Measurements from ENCODE around the gene GNB1L.

Gene GNB1L

DNA sequence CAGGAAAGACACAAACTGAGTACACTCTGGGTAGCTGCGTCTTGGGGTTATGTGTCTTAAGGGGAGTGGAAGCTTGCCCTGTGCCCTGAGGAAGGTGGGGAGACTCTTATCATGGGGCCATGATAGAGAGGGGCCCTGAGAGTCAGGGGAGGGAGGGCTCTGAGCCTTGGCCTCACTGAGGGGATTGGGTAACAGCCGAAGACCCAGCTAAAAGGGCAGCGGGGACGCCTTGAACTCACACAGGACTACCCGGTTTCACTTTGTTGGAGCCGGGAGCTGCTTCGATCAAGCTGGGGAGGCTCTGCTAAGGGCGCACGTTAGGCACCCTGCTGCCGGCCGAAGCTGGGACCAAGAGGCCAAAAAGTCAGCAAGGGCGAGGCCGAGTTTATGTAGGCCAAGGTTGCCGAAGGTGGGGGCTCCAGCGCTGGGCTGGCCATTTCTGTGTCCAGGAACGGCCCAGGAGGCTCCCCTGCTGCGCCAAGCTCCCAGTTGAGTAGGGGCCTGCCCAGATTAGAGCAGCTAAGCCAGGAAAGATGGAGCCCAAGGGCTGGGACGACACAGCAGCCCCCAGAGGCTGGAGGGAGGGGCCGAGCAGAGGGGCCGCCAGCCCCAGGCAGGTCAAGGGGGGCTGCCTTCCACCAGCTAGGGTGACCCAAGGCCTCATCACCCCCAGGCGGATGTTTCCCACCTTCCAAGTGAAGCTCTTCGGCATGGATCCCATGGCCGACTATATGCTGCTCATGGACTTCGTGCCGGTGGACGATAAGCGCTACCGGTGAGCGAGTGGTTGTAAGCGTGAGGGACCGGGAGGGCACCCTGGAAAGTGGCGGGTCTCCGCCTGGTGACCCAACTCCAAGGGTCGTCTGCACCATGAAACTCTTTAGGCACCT is 91.9 kb downstream of the GNB1L start:
- DNase-seq, result no peak
- in situ Hi-C loops (cut with MboI; ENCODE audit: low pct_unique_long_range_greater_than_20kb, low sequenced_read_pairs), result no loop called here

DNA sequence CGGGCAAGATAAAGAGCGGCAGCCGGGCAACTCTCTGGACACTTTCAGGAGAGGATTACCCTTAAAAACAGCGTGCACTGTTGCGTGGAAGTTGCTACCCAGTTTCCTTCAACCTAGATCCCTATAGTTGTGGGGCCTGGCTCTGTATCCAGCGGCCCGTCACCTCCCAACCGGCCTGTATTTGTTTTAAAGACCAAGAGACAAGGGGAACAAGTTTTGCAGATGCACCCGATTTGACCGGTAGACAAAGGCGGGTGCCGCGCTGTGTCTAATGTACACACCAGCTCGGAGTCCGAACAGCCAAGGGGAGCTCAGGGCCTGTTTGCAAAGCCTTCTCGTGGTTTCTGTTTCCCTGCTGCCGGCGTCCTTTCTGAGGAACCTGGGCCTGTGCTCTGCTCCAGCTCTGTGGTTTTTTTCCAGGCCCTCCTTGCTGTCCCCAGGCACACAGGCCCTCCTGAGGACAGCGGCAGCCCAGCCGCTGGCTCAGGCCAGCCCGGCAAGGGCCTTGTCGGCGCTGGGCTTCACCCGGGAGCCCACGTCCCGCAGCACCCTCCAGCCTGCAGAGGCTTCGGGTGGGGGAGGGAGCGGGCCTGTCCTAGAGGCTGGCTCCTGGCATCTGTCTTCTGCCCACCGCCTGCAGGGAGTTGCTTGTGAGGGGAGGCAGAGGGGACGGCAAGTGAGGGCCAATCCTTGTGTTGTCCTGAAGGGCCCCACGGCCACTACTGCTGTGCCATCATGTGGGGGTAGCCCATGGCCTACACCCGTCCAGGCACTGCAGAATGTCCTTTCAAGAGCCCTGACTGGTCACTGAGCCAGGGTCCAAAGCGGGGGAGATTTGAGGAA is 92.7 kb downstream of the GNB1L start:
- DNase-seq, result peak; percentile 52
- in situ Hi-C loops (cut with MboI; ENCODE audit: low pct_unique_long_range_greater_than_20kb, low sequenced_read_pairs), result no loop called here

DNA sequence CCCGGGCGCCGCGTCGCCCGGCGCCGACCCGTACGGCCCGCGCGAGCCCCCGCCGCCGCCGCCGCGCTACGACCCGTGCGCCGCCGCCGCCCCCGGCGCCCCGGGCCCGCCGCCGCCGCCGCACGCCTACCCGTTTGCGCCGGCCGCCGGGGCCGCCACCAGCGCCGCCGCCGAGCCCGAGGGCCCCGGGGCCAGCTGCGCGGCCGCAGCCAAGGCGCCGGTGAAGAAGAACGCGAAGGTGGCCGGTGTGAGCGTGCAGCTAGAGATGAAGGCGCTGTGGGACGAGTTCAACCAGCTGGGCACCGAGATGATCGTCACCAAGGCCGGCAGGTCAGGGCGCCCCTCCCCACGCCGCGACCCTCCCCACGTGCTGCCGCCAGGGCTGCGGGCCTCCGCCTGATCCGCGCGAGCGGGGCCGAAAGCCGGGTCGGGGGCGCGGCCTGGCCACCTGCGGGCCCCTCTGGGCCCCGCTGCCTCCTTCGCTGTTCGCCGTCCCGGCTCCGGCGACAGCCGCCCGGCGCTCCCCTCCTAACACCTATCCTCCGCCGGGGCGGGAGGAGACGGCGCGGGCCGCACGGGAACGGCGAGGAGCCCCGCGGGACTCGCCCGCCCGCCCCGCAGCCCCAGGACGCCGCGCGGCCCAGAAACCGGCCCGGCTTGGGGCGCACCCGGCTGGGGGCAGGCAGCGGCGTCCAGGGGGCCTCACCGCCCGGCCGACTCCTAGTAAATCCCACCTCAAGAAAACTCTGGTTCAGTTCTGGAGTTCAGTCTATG is 93.5 kb downstream of the GNB1L start:
- in situ Hi-C loops (cut with MboI; ENCODE audit: low pct_unique_long_range_greater_than_20kb, low sequenced_read_pairs), result no loop called here
- no peak for DNase-seq

DNA sequence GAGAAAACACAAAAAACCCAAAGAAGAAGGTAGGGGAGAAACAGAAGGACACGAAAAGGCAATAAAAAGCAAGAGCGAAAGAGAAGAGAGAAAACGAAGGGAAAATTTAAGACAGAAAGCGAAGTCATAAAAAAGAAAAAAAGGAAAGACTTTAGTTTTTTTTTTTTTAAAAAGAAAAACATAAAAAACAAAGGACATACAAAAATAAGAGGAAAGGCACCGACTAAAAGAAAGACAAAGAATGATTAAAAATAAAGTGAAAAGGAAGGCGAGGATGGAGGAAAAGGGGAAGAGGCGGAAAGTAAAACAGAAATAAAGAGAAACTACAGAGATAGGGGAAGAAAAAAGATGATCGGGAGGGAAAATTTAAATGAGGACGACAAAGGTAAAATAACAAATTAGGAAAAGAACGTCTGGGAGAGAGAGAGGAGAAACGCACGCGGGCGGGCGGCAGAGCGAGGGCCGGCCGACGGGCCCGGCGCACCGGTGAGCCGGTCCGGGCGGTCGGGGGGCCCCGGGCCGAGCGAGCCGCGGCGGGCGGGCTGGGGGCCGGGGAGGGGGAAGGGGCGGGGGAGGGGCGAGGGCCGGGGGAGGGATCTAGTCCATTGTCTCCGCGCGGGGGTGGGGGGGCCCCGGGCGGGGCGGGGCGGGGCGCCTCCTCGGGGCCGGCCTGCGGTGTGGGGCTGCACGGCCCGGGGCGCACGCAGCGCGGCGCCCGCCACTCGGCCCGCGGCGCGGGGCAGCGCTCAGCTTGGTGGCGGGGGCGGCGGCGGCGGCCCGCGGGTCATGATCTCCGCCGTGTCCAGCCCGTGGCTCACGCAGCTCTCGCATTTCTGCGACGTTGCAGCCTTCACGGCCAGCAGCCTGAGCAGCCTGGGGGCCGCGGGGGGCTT is 94.4 kb downstream of the GNB1L start, which contains the start of gene TBX1:
Gene TBX1 (plus strand): TSS at position 721 of the 893 bp plus-strand sequence. CDS start 66 bp downstream, at position 787.
- DNase-seq, result peak; percentile 34
- in situ Hi-C loops (cut with MboI; ENCODE audit: low pct_unique_long_range_greater_than_20kb, low sequenced_read_pairs), result no loop called here

DNA sequence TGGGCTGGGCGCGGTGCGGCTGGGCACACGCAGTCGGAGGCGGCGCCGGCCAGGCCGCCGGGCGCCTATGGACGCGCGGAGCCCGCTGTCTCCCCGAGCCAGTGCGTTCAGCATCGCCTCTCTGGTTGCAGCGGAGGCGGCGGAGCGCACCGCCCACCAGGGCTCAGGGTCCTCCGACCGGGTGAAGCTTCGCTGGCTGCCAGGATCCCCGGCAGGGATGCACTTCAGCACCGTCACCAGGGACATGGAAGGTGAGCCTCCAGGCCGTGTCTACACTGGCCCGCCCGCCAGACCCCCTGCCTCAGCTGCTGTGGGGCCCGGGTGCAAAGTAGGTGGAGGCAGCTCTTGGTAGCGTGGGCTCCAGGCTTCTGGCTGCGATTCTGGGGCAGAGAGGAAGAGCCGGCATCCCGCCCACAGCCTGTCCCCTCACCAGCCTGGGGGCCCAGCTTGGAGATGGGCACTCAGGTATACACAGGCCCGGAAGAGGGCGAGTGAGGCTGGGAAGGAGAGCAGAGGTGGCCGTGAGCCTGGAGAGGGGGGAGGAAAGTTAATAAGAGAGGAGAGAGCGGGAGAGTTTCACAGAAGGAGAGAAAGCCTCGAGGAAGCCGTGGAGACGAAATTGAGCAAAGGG is 95.1 kb downstream of the GNB1L start:
- in situ Hi-C loops (cut with MboI; ENCODE audit: low pct_unique_long_range_greater_than_20kb, low sequenced_read_pairs), result loop anchor here (10.0 kb wide), 1 partner anchor 155 kb away; no protein-coding TSS in a partner anchor

DNA sequence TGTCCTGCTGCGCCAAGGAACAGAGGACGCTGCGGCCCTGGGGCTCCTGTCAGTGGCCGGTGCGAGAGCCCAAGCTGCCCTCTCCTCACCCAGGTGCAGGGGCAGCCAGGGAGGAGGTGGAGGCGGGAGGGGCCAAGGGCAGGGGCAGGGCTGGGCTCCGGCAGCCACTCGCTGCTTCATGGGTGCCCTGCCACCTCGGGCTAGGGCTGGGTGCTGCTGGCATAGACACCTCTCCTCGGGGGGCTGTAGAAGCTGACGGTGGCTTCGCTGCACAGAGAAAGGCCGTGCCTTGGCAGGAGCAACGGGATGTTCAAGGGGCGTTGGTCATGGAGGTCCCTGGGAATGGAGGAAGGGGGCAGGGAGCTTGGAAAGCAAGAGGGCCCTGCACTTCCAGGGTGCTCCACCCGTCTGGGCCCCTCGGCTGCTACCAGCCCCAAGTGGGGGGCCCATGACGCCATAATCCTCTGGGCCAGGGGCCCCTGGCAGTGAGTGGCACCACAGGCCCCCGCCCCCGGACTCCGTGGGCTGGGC is 95.7 kb downstream of the GNB1L start:
- in situ Hi-C loops (cut with MboI; ENCODE audit: low pct_unique_long_range_greater_than_20kb, low sequenced_read_pairs), result loop anchor here (10.0 kb wide), 1 partner anchor 156 kb away; no protein-coding TSS in a partner anchor
- no peak for DNase-seq

More for the DNA sequence above, 95.1 kb downstream of the GNB1L start:
- no peak for DNase-seq

DNA sequence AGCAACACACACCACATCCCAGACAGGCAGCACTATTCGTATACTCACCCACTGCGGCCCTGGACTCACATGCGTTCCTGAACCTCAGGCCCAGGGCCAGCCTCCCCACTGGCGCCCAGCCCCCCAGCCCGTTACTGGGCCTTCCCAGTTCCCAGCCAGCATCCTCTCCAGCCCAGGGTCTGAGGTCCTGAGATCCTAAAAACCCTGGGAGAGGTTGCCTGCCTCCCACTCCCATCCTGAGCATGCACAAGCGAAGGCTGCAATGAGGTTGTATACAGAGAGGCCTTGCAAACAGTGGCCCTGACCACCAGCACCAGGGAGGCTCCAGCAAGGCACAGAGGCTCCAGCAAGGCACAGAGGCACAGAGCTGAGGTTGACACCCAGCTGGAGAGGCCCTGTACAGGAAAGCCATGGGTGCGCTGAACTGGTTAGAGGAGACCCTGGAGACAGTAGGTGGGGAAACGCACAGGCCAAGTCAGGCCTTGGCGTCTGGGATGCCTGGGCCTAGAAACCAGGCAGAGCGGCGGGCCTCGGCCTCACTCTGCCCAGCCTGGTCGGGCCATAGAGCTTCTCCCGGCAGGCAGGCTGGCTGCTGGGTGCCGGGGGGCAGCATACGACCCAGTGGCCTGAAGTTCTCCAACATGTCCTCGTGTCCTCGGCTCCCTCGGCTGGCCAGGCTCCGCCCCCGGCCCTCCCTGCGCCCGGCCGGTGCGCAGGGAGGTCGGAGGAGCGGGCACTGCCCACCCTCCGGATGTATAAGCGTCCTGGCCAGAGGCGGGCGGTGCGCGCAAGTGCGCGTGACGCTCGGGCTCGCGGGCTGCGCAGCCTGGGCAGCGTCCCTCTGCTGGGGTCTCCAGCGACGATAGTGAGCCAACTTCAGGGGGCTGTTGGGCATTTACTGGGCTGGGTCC is 96.4 kb downstream of the GNB1L start:
- in situ Hi-C loops (cut with MboI; ENCODE audit: low pct_unique_long_range_greater_than_20kb, low sequenced_read_pairs), result loop anchor here (10.0 kb wide), 1 partner anchor 157 kb away; no protein-coding TSS in a partner anchor
- no peak for DNase-seq

DNA sequence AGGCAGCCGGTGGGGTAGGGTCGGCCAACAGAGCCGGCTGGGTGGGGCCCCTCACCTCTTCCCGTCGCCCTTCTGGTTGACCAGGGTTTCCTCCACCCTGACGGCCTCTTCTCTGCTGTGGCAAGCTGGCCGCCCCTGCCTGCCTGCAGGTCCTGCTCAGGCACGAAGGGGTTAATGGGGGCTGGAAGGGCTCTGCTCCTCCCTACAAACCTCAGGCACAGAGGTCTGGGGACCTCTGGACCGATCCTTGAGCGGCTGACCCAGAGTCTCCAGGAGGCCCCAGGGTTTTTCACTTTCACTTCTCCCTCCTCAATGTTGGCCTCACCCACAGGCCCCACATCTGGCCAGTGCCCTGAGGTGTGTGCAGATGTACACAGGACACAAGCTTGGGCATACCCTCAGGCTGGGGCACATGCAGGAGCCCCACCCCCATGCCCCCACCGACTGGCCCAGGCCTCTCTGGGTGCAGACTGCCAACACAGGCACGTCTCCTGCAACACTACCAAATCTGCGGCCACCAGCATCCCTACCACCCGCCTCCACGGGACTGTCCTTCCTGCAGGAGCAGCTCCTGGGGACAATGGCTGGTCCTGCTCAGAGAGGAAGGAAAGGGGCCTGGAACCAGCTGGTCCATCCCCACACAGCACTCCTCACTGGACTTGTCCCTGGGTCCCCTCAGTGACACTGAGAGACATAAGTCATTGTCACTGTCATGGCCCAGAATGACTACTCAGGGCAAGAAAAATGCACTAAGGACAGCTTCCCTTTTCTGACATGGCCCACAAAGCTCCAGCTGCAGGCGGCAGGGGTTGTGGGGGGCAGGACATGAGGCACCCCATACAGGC is 97.3 kb downstream of the GNB1L start:
- in situ Hi-C loops (cut with MboI; ENCODE audit: low pct_unique_long_range_greater_than_20kb, low sequenced_read_pairs), result loop anchor here (10.0 kb wide), 1 partner anchor 157 kb away; no protein-coding TSS in a partner anchor

DNA sequence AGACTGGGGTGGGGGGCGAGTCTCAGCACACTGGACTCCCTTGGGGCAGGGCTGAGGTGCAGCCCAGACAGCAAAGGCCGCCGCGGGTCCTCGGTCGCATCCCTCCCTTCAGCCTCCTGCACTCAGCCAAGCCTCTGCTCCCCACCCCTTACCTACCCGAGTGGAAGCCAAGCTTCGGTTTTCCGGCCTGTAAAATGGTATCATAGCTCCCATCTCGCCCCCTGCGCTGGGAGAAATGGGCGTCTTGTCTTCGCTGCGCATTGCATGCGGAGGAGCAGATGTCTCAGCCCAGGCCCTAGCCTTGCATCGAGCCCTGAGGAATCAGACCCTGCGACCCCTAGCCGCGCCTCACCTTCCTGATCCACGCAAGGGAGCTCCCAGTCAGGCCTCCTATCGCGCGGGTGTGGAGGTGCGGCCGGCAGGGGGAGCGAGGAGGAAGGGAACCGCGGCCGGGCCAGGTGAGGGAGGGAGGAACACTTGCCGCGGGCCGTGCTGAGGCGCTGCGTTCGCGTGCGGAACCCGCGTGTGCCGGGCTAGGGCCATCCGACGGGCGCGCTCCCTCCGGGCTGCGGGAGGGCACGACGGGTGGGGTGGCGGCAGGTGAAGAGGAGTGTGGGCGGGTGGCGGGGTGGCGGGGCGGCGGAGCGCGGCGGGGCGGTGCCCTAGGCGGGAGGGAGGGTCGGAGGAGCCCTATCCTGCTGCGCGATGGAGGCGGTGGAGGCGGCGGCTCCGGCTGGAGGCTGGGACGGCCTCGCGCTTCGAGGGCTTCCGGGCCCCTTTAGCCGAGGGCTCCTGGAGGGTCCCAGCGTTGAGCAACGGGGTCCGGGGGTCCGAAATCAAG is 98.2 kb downstream of the GNB1L start:
- in situ Hi-C loops (cut with MboI; ENCODE audit: low pct_unique_long_range_greater_than_20kb, low sequenced_read_pairs), result loop anchor here (10.0 kb wide), 1 partner anchor 158 kb away; no protein-coding TSS in a partner anchor
- peak; percentile 58 for DNase-seq

More for the DNA sequence above, 97.3 kb downstream of the GNB1L start:
- DNase-seq, result peak; percentile 26

DNA sequence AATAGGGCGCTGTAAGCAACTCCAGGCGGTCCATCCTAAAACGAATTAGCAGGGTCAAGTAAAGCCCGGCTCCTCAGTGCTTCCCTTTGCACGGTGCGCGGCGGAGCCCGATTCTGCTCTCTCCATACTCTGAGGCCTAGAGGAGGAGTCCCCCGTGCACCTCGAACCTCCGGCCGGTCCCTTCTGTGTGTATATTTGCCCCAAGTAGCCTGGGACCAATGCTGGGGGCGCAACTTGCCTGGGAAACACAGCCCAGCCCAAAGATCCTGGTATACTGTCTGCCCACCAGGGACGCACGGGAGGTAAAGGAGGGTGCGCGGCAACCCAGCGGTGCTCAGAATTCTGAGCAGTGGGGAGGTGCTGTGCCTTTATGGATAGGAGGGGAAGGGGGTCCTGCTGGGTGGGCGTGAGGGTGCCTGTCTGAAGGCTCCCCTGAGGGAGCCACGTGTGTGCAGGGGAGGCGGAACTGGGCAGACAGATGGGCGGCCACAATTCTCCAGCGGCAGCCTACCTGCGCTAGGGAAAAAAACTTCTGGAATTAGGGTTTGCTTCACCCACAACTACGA is 98.9 kb downstream of the GNB1L start:
- no peak for DNase-seq
- in situ Hi-C loops (cut with MboI; ENCODE audit: low pct_unique_long_range_greater_than_20kb, low sequenced_read_pairs), result loop anchor here (10.0 kb wide), 1 partner anchor 159 kb away; no protein-coding TSS in a partner anchor

DNA sequence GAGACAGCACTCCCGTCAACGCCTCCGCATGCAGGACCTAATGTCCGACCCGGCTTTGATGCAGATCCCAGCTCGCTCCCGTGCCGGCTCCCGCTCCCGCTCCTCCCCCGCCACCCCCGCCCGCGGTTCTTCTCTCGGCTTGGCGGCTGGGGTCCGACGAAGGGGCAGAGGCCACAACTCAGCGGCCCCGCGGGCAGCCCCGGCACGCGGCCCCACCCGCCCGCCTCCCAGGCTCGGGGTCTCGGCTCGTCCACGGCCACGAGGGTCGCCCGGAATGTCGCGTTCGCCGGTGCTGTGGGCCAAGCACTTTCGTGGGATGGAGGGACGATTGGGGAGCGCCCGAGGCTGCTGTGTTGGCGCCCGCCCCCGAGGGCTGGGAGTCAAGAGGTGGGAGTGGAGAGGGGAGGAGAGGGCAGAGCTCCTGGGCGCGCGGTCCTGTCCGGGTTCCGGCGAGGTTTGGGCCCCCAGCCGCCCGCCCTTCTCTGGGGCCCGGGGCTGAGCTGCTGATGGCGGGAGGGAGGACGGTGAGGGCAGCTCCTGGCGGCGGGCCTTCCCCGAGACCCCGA is 99.4 kb downstream of the GNB1L start:
- no peak for DNase-seq
- in situ Hi-C loops (cut with MboI; ENCODE audit: low pct_unique_long_range_greater_than_20kb, low sequenced_read_pairs), result loop anchor here (10.0 kb wide), 1 partner anchor 160 kb away; no protein-coding TSS in a partner anchor

DNA sequence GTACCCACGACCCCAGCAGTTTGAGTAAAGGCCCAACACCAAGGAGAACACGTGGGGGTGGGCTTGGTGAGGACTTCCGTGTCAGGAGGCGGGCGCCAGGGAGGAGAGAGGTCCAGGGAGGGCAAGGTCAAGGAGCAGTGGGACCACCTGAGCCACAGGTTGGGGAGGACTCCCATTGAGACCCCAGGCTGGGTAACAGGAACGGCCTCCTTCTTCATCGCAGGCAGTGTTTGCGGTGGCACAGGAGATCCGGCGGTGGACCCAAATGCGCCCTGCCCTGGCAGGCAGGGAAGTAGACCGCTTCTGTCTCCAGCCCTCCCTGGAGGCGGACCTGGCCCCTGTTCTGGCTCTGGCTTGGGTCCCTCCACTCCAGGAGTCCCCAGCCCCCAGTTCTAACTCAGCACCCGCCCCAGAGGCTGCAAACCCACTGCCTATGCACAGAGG is 100.0 kb downstream of the GNB1L start:
- no peak for DNase-seq
- in situ Hi-C loops (cut with MboI; ENCODE audit: low pct_unique_long_range_greater_than_20kb, low sequenced_read_pairs), result loop anchor here (10.0 kb wide), 1 partner anchor 160 kb away; no protein-coding TSS in a partner anchor

DNA sequence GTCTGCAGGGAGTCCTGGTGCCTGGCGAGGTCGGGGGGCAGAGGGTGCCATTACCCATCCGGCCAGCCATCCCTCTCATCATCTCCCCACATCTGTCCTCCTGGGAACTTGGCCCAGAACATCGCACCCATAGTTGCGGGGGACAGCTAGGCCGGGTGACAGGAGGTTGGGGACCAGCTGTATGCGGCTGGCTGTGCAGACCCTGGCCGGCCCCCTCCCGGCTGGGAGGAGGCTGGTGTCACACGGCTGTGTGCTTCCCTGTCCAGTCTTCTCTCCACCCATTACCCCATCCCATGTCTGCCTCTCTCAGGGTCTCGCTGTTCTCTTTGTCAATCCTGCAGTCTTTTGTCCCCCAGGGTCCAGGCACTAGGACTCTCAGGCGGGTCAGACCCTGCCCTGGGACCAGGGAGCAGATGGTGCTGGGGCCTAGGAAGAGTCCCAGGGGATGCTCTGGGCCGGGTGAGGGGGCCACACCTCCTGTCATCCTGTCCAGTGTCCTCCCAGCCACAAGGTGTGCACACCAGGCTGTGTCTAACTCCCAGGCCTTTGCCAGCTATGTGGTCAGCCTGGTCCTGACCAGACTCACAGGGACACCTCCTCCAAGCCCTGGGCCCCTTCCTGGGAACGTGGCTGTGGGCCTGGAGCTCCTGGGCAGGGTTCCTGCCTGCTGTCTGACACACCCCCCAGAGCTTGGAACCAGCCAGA is 100.5 kb downstream of the GNB1L start:
- in situ Hi-C loops (cut with MboI; ENCODE audit: low pct_unique_long_range_greater_than_20kb, low sequenced_read_pairs), result loop anchor here (10.0 kb wide), 1 partner anchor 161 kb away; no protein-coding TSS in a partner anchor
- DNase-seq, result no peak

Measured in KBM-7 (cell line).